ENCODE results near the gene ANKRD45.
"Not testable (repeated sequence)": the region's sequence is repeated elsewhere in the genome, so short reads cannot be mapped to it uniquely, and the experiment has no call there.

Gene ANKRD45

GRCh38 chr1:173669491-173669941, at the start of gene ANKRD45:
ANKRD45 (minus strand) TSS chr1:173669851; CDS start chr1:173659418, 10,433 bp downstream.
- no peak for DNase-seq

GRCh38 chr1:173717238-173717637, 47.6 kb upstream of the ANKRD45 start:
- no peak for DNase-seq

GRCh38 chr1:173715538-173715844, 45.8 kb upstream of the ANKRD45 start:
- no peak for DNase-seq

- peak in 1 of 2 experiments; percentile 46 for DNase-seq
Measured at GRCh38 chr1:173714759-173715537, 45.3 kb upstream of the ANKRD45 start, which contains the start of gene KLHL20. KLHL20 (plus strand) TSS chr1:173714981; CDS start chr1:173716044, 1,063 bp downstream.

GRCh38 chr1:173714441-173714758, 44.7 kb upstream of the ANKRD45 start:
- no peak for DNase-seq

- DNase-seq, result no peak
Measured at GRCh38 chr1:173708787-173709186, 39.1 kb upstream of the ANKRD45 start.

- no peak for DNase-seq
Measured at GRCh38 chr1:173705117-173705516, 35.5 kb upstream of the ANKRD45 start.

- DNase-seq, result no peak
Measured at GRCh38 chr1:173702736-173703135, 33.1 kb upstream of the ANKRD45 start.

GRCh38 chr1:173701299-173701698, 31.6 kb upstream of the ANKRD45 start:
- DNase-seq, result not testable (repeated sequence)

GRCh38 chr1:173693238-173693637, 23.6 kb upstream of the ANKRD45 start:
- no peak for DNase-seq

- DNase-seq, result no peak
Measured at GRCh38 chr1:173688300-173688699, 18.6 kb upstream of the ANKRD45 start.

- not testable (repeated sequence) for DNase-seq
Measured at GRCh38 chr1:173685121-173685520, 15.5 kb upstream of the ANKRD45 start.

- not testable (repeated sequence) for DNase-seq
Measured at GRCh38 chr1:173683838-173684237, 14.2 kb upstream of the ANKRD45 start.

- no peak for DNase-seq
Measured at GRCh38 chr1:173682184-173682583, 12.5 kb upstream of the ANKRD45 start.

- not testable (repeated sequence) for DNase-seq
Measured at GRCh38 chr1:173680152-173680551, 10.5 kb upstream of the ANKRD45 start.

GRCh38 chr1:173674496-173674895, 4.8 kb upstream of the ANKRD45 start:
- not testable (repeated sequence) for DNase-seq

- no peak for DNase-seq
Measured at GRCh38 chr1:173666646-173667045, 3.0 kb downstream of the ANKRD45 start.

GRCh38 chr1:173663159-173663558, 6.5 kb downstream of the ANKRD45 start:
- no peak for DNase-seq

- no peak for DNase-seq
Measured at GRCh38 chr1:173661763-173662162, 7.9 kb downstream of the ANKRD45 start.

GRCh38 chr1:173661271-173661670, 8.4 kb downstream of the ANKRD45 start:
- no peak for DNase-seq

GRCh38 chr1:173660306-173660705, 9.3 kb downstream of the ANKRD45 start:
- DNase-seq, result no peak

GRCh38 chr1:173648880-173649605, 20.6 kb downstream of the ANKRD45 start:
- DNase-seq, result no peak

GRCh38 chr1:173646656-173647055, 23.0 kb downstream of the ANKRD45 start:
- DNase-seq, result no peak

- not testable (repeated sequence) for DNase-seq
Measured at GRCh38 chr1:173642450-173643139, 27.1 kb downstream of the ANKRD45 start.
